GM20000 (cell line): ENCODE results near the gene ANTXR2.

Experiments used
- DNase-seq: peaks from one replicate; pipeline ENCODE4 v3.0.0; 2012; ENCODE audit warnings: low spot score
- TF ChIP-seq, protein P1 (sequence below): IDR thresholded peaks from 2 replicates; pipeline ENCODE4 v1.5.1; 2012; ENCODE audit warnings: mild to moderate bottlenecking, control low read depth; ENCODE audit errors: extremely low read depth, missing control alignments

The ANTXR2 gene

DNA sequence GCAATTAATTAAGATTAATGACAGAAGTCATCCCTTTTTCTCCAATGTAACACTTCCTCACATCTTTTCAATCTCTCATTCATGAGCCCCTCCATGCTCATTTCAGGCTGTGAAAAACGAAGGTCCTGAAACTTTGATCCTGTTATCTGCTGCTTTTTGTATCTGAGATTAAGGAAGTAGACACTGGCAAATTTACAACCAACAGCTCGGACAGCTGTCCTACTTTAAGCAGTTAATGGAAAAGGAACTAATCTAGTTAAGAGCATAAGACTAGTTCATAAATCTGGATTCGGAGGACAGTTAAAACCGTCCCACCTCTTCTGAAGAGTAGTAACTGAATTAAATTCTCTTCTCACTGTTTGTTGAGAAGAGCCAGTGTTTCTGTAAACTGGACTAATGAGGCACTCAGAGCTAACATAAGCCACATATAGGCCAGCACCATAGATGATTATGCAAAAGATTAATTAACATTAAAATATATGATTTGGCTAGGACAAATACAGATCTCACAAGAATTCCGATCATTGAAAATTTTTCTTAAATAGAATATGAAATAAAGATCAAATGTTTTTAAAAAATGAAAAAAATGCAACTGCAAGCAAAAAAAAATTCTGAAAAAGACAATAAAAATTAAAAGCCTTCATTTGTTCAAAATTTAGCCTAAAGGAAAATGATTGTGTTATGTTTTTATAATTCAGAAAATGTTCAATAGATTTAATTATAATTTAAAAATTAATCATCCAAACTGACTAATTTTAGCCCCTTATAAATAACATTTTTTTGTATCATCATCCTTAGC lies 114.4 kb downstream of the ANTXR2 start:
- DNase-seq: no peak
- TF ChIP-seq, protein P1, sequence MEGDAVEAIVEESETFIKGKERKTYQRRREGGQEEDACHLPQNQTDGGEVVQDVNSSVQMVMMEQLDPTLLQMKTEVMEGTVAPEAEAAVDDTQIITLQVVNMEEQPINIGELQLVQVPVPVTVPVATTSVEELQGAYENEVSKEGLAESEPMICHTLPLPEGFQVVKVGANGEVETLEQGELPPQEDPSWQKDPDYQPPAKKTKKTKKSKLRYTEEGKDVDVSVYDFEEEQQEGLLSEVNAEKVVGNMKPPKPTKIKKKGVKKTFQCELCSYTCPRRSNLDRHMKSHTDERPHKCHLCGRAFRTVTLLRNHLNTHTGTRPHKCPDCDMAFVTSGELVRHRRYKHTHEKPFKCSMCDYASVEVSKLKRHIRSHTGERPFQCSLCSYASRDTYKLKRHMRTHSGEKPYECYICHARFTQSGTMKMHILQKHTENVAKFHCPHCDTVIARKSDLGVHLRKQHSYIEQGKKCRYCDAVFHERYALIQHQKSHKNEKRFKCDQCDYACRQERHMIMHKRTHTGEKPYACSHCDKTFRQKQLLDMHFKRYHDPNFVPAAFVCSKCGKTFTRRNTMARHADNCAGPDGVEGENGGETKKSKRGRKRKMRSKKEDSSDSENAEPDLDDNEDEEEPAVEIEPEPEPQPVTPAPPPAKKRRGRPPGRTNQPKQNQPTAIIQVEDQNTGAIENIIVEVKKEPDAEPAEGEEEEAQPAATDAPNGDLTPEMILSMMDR: no peak

- TF ChIP-seq, protein P1: no peak
- no peak for DNase-seq
Measured at GRCh38 chr4:79949178-79949577, 123.9 kb downstream of the ANTXR2 start.

DNA sequence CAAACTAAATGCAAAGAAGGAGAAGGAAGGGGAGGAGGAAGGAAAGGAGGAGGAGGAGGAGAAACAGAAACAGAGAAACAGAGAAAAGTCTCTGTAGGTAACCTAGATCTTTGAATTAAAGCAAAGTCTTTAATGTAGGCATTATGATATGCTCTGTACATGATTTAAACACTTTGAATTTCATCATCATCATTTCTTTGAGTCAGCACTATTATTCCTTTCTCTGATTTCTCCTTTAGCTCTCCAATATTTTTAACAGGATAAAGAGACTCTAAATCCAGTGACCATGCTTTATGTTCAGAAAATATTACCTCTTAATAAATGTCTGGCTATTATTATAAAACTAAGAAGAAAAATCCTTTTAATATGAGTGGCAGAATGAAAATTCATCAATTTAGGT lies 124.3 kb downstream of the ANTXR2 start:
- TF ChIP-seq, protein P1: no peak
- no peak for DNase-seq

- DNase-seq: no peak
- TF ChIP-seq, protein P1: no peak
Measured at GRCh38 chr4:79948261-79948660, 124.8 kb downstream of the ANTXR2 start.

DNA sequence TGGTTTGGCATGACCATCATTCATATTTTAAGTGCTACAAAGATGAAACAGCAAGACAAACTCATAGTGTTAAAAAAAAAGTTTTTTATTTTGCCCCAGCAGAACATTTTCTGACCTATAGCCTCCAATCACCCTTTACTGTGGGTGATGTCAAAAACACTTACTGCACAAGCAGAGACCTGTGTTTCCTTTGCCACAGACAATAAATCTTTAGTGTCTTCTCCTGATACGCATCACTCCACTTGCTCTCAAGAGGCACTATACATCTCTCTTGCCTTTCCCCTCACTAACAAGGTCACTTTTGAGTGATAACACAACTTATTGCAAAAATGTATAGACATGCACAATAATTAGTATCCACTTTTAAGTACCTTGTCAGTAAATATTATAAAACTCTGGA lies 125.6 kb downstream of the ANTXR2 start:
- TF ChIP-seq, protein P1: no peak
- DNase-seq: no peak

DNA sequence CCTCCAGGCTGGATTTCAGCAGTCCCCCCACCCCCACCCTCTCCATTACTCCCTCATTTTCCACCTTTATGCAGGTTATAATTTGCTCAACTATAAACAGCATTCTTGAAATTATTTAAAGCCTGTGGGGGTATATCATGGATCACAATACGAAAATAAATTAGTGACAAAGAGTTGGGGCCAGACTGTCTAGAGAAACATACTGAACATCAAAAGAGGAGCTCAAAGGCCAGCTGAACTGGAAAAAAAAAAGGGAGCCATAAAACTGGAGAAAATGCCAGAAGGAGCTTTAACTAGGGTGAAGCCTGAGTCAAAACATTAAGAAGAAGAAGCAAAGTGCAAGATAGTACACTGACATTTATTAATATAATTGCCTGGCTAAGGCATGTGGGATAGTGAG lies 137.8 kb downstream of the ANTXR2 start:
- TF ChIP-seq, protein P1: no peak
- no peak for DNase-seq

GRCh38 chr4:79934660-79935059 lies 138.4 kb downstream of the ANTXR2 start:
- DNase-seq: no peak
- TF ChIP-seq, protein P1: no peak
